Neural progenitor cell (in vitro differentiated cells): ENCODE results near the gene MED10.

Experiments
- EZH2 ChIP-seq: fragments of 200-600 bp; sonication (generic); IDR thresholded peaks from 2 replicates; pipeline ENCODE4 v1.6.1; 2017; ENCODE audit warnings: antibody characterized with exemption, mild to moderate bottlenecking, moderate library complexity
- EZH2phosphoT487 ChIP-seq: fragments of 200-600 bp; sonication (generic); IDR thresholded peaks from 2 replicates; pipeline ENCODE4 v1.6.1; 2017; ENCODE audit warnings: antibody characterized with exemption
- TF ChIP-seq, protein P1 (sequence below): fragments of 200-600 bp; sonication (generic); IDR thresholded peaks from 2 replicates; pipeline ENCODE4 v1.5.1; 2017; ENCODE audit warnings: antibody characterized with exemption, mild to moderate bottlenecking

DNA sequence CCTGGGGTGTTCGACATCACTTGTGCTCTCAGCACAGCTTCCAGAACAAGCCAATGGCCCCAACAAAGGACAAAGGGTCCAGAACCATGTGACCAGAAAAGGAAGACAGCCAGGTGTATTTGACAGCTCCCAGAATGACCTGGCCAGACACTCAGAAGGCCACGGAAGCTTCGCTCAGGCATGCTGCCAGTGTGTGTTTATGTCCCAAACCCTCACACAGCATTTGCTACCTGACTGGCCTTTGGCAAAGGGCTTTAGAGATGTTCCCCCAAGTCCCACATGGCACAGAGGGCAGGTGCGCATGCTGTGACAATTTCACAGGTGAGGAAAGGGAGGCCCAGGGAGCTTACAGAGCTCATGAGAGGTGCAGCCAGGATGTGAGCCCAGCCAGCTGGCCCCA lies 39.5 kb downstream of the MED10 start:
- TF ChIP-seq EZH2phosphoT487 = no peak
- no peak for TF ChIP-seq EZH2
- TF ChIP-seq, protein P1, sequence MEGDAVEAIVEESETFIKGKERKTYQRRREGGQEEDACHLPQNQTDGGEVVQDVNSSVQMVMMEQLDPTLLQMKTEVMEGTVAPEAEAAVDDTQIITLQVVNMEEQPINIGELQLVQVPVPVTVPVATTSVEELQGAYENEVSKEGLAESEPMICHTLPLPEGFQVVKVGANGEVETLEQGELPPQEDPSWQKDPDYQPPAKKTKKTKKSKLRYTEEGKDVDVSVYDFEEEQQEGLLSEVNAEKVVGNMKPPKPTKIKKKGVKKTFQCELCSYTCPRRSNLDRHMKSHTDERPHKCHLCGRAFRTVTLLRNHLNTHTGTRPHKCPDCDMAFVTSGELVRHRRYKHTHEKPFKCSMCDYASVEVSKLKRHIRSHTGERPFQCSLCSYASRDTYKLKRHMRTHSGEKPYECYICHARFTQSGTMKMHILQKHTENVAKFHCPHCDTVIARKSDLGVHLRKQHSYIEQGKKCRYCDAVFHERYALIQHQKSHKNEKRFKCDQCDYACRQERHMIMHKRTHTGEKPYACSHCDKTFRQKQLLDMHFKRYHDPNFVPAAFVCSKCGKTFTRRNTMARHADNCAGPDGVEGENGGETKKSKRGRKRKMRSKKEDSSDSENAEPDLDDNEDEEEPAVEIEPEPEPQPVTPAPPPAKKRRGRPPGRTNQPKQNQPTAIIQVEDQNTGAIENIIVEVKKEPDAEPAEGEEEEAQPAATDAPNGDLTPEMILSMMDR = no peak
